Skeletal muscle satellite cell (primary cell): ENCODE measurements around the gene MARVELD1.
"Not testable (repeated sequence)": the region's sequence is repeated elsewhere in the genome, so short reads cannot be mapped to it uniquely, and the experiment has no call there.

Source experiments
- H3K27me3 ChIP-seq: 2 replicates; pipeline ENCODE4 v1.7.0; 2013; ENCODE audit warnings: low read length; ENCODE audit not compliant: control insufficient read depth, insufficient read depth
- H3K36me3 ChIP-seq: 2 replicates; pipeline ENCODE4 v1.7.0; 2013; ENCODE audit warnings: mild to moderate bottlenecking, control low read depth, low read length; ENCODE audit not compliant: insufficient read depth
- H3K4me1 ChIP-seq: 2 replicates; pipeline ENCODE4 v1.7.0; 2013; ENCODE audit warnings: low read length; ENCODE audit not compliant: control insufficient read depth, insufficient read depth
- H3K4me2 ChIP-seq: 2 replicates; pipeline ENCODE4 v1.7.0; 2013; ENCODE audit warnings: mild to moderate bottlenecking, low read length
- H3K4me3 ChIP-seq: 2 replicates; pipeline ENCODE4 v1.7.0; 2013; ENCODE audit warnings: low read length
- H3K9ac ChIP-seq: 2 replicates; pipeline ENCODE4 v1.7.0; 2013; ENCODE audit warnings: mild to moderate bottlenecking, low read depth, low read length, moderate library complexity
- H3K9me3 ChIP-seq: replicated peaks from 2 replicates; pipeline ENCODE4 v1.7.0; 2013; ENCODE audit warnings: mild to moderate bottlenecking, control low read depth, low read length

The MARVELD1 gene

GRCh38 chr10:97684368-97684713, 29.2 kb upstream of the MARVELD1 start:
- H3K27me3 ChIP-seq, H3K9me3 ChIP-seq, H3K36me3 ChIP-seq: not testable (repeated sequence)
- Histone ChIP-seq H3K9ac (peak overlapping the region; percentile 96), H3K4me3 (peak overlapping the region; percentile 92), H3K4me1 (peaks cover 50% of the 10 kb centered on the region), H3K4me2 (peak overlapping the region; percentile 94)

- H3K9me3 ChIP-seq = no peaks in the 10 kb centered on the region
- H3K4me3 ChIP-seq = peak overlapping the region; percentile 92
- H3K27me3 ChIP-seq = no peaks in the 10 kb centered on the region
- H3K4me1 ChIP-seq = peaks cover 55% of the 10 kb centered on the region
- no peaks in the 10 kb centered on the region for H3K36me3 ChIP-seq
- H3K4me2 ChIP-seq = peak overlapping the region; percentile 94
- peak overlapping the region; percentile 96 for H3K9ac ChIP-seq
Measured at GRCh38 chr10:97684866-97685394, 28.6 kb upstream of the MARVELD1 start.

GRCh38 chr10:97685395-97685958, 28.1 kb upstream of the MARVELD1 start:
- Histone ChIP-seq H3K9me3 (no peaks in the 10 kb centered on the region), H3K36me3 (no peaks in the 10 kb centered on the region), H3K27me3 (no peaks in the 10 kb centered on the region), H3K9ac (peak overlapping the region; percentile 96), H3K4me2 (peak overlapping the region; percentile 94), H3K4me1 (peaks cover 60% of the 10 kb centered on the region), H3K4me3 (peak overlapping the region; percentile 92)

GRCh38 chr10:97686301-97686961, 27.1 kb upstream of the MARVELD1 start:
- Histone ChIP-seq H3K27me3 (no peaks in the 10 kb centered on the region), H3K4me2 (peak overlapping the region; percentile 94), H3K4me3 (peak overlapping the region; percentile 92), H3K36me3 (no peaks in the 10 kb centered on the region), H3K4me1 (peaks cover 61% of the 10 kb centered on the region), H3K9ac (peak overlapping the region; percentile 96), H3K9me3 (no peaks in the 10 kb centered on the region)

- Histone ChIP-seq H3K27me3 (no peaks in the 10 kb centered on the region), H3K9me3 (no peaks in the 10 kb centered on the region), H3K4me3 (peak within 1 kb of the TSS; percentile 92), H3K9ac (peak within 1 kb of the TSS; percentile 96), H3K4me1 (peaks cover 61% of the 10 kb centered on the region), H3K36me3 (no peaks in the 10 kb centered on the region), H3K4me2 (peak within 1 kb of the TSS; percentile 94)
Measured at GRCh38 chr10:97686962-97687784, 26.4 kb upstream of the MARVELD1 start, which contains the start of gene AVPI1. TSS of gene AVPI1 (minus strand) at chr10:97687241. CDS start at chr10:97679905, 7,336 bp downstream.

GRCh38 chr10:97687785-97688781, 25.4 kb upstream of the MARVELD1 start:
- Histone ChIP-seq H3K4me3 (peak overlapping the region; percentile 92), H3K9me3 (no peaks in the 10 kb centered on the region), H3K4me1 (peaks cover 61% of the 10 kb centered on the region), H3K36me3 (no peaks in the 10 kb centered on the region), H3K27me3 (no peaks in the 10 kb centered on the region), H3K4me2 (peak overlapping the region; percentile 69), H3K9ac (peak overlapping the region; percentile 81)

- H3K9me3 ChIP-seq = no peaks in the 10 kb centered on the region
- no peaks in the 10 kb centered on the region for H3K27me3 ChIP-seq
- peak overlapping the region; percentile 81 for H3K9ac ChIP-seq
- H3K36me3 ChIP-seq = no peaks in the 10 kb centered on the region
- H3K4me3 ChIP-seq = no peak overlapping the region
- peaks cover 48% of the 10 kb centered on the region for H3K4me1 ChIP-seq
- H3K4me2 ChIP-seq = peak overlapping the region; percentile 29
Measured at GRCh38 chr10:97689559-97690020, 23.9 kb upstream of the MARVELD1 start.

GRCh38 chr10:97690133-97690532, 23.4 kb upstream of the MARVELD1 start:
- no peak overlapping the region for H3K4me3 ChIP-seq
- H3K4me2 ChIP-seq = peak overlapping the region; percentile 29
- H3K4me1 ChIP-seq = peaks cover 43% of the 10 kb centered on the region
- peak overlapping the region; percentile 56 for H3K9ac ChIP-seq
- no peaks in the 10 kb centered on the region for H3K27me3 ChIP-seq
- no peaks in the 10 kb centered on the region for H3K36me3 ChIP-seq
- no peaks in the 10 kb centered on the region for H3K9me3 ChIP-seq

- not testable (repeated sequence) for H3K4me1 ChIP-seq, H3K4me2 ChIP-seq, H3K36me3 ChIP-seq, H3K9ac ChIP-seq, H3K27me3 ChIP-seq, H3K4me3 ChIP-seq, H3K9me3 ChIP-seq
Measured at GRCh38 chr10:97698072-97698655, 15.4 kb upstream of the MARVELD1 start.

GRCh38 chr10:97701438-97702069, 12.0 kb upstream of the MARVELD1 start:
- no peak overlapping the region for H3K4me3 ChIP-seq
- no peak overlapping the region for H3K9ac ChIP-seq
- no peak overlapping the region for H3K4me2 ChIP-seq
- no peaks in the 10 kb centered on the region for H3K4me1 ChIP-seq
- no peaks in the 10 kb centered on the region for H3K9me3 ChIP-seq
- H3K27me3 ChIP-seq = no peaks in the 10 kb centered on the region
- no peaks in the 10 kb centered on the region for H3K36me3 ChIP-seq
